ENCODE results near the gene GPR39.

DNA sequence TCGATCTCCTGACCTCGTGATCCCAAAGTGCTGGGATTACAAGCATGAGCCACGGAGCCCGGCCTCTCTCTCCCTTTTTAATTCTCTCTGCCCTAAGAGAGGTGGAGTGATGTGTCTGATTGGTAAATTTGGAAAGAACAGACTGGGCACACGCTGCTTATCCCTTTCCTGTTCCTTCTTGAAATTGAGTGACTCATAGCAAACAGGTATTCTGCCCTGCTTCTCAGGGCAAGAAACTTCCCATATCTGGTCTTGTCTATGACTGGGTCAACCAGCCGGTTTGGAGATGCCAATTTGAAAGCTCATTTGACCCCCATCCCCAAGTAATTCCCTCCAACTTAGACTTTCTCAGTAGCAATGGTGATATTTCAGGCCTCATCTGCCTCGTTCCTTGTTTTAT lies 238.4 kb downstream of the GPR39 start:
- no peak for TF ChIP-seq POLR2A (IDR thresholded peaks at IDR 0.05)
- TF ChIP-seq, protein P1, sequence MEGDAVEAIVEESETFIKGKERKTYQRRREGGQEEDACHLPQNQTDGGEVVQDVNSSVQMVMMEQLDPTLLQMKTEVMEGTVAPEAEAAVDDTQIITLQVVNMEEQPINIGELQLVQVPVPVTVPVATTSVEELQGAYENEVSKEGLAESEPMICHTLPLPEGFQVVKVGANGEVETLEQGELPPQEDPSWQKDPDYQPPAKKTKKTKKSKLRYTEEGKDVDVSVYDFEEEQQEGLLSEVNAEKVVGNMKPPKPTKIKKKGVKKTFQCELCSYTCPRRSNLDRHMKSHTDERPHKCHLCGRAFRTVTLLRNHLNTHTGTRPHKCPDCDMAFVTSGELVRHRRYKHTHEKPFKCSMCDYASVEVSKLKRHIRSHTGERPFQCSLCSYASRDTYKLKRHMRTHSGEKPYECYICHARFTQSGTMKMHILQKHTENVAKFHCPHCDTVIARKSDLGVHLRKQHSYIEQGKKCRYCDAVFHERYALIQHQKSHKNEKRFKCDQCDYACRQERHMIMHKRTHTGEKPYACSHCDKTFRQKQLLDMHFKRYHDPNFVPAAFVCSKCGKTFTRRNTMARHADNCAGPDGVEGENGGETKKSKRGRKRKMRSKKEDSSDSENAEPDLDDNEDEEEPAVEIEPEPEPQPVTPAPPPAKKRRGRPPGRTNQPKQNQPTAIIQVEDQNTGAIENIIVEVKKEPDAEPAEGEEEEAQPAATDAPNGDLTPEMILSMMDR (IDR thresholded peaks at IDR 0.05) = no peak
- TF ChIP-seq POLR2AphosphoS5 (IDR thresholded peaks at IDR 0.05) = no peak
